Peyer's patch (tissue), 4 donors: ENCODE data around the gene UMODL1.
"Not testable (repeated sequence)": the region's sequence is repeated elsewhere in the genome, so short reads cannot be mapped to it uniquely, and the experiment has no call there.

Experiments used
- CTCF ChIP-seq, 6 experiments: fragments of 450-650 bp in 4 of 6; fragments of 200-600 bp in 2 of 6; sonication (generic) in 1 of 6; IDR thresholded peaks; one replicate each; pipeline ENCODE4 v1.5.1; 2017 to 2019; ENCODE audit warnings: antibody characterized with exemption in 6 of 6, mild to moderate bottlenecking in 3 of 6, moderate library complexity in 1 of 6
- POLR2A ChIP-seq, 2 donors: fragments of 450-650 bp; IDR thresholded peaks; one replicate each; pipeline ENCODE4 v1.5.1; 2017; ENCODE audit warnings: antibody characterized with exemption in 2 of 2, mild to moderate bottlenecking in 2 of 2, moderate library complexity in 2 of 2

- TF ChIP-seq CTCF, POLR2A (IDR thresholded peaks at IDR 0.05): not testable (repeated sequence)
Observed at GRCh38 chr21:42078247-42079007, 7.3 kb downstream of the UMODL1 start.
